Right forelimb (tissue), 1 donor: Measurements from ENCODE around the gene AHRR.
"Not testable (repeated sequence)": the region's sequence is repeated elsewhere in the genome, so short reads cannot be mapped to it uniquely, and the experiment has no call there.

Source experiments
- DNase-seq: peaks from one replicate; pipeline ENCODE4 v3.0.0-alpha.2; 2018

Gene AHRR

DNA sequence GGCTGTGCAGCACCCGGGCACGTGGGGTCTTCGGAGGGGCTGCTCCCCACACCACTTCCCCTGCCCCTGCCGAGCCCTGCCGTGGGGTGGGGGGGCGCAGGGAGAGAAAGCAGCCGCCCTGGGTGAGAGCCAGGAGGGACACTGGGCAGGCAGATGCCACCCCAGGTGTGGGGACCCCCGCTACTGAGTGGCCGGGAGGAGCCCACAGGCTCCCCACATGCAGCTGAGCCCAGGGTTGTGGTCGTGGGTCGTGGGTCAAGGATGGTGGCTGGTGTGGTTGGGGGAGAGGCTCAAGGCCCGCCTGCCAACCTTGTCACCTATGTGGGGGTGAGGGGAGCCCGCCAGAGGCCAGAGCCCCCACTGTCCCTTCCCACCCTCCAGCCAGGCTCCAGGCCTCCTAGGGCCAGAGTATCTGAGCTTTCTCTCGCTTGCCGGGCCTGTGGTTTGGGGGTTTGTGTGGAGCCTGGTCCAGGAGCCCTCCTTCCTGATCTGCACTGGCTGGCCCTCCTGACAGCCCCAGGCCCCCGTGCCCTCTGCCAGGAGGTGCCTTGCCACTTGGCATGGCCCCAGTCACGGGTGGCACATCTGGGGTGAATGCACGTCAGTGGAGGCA lies 157.0 kb downstream of the AHRR start:
- no peak for DNase-seq

- DNase-seq = no peak
These were observed 157.5 kb downstream of the AHRR start for GRCh38 chr5:478982-479535.

GRCh38 chr5:479566-480319 lies 158.2 kb downstream of the AHRR start:
- no peak for DNase-seq

GRCh38 chr5:481347-481746 lies 159.8 kb downstream of the AHRR start:
- DNase-seq = no peak

- DNase-seq = no peak
These were observed 160.5 kb downstream of the AHRR start for GRCh38 chr5:482021-482420.

GRCh38 chr5:482506-482905 lies 161.0 kb downstream of the AHRR start:
- no peak for DNase-seq

- no peak for DNase-seq
These were observed 161.5 kb downstream of the AHRR start for GRCh38 chr5:483011-483410.

GRCh38 chr5:483434-484140 lies 162.1 kb downstream of the AHRR start:
- DNase-seq = no peak

DNA sequence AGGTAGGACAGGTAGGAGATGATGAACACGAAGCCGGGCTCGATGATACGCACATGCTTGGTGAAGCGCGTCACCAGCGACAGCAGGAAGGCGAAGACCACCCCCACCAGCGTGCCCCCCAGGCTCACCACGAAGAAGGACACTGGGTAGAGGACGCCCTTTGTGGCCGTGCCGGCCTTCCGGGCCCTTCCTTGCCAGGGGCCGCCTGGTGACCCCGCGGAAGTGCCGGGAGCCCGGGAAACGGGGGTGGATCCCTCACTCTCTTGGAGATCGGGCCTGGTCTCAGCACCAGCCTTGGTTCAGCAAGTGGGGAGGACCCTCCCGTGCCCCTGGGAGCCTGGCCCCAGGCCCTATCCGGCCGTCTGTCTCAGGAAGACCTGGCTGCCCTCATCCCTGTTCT lies 163.0 kb downstream of the AHRR start:
- no peak for DNase-seq

- DNase-seq = no peak
These were observed 163.8 kb downstream of the AHRR start for GRCh38 chr5:485113-485945.

GRCh38 chr5:485946-486491 lies 164.5 kb downstream of the AHRR start:
- no peak for DNase-seq

DNA sequence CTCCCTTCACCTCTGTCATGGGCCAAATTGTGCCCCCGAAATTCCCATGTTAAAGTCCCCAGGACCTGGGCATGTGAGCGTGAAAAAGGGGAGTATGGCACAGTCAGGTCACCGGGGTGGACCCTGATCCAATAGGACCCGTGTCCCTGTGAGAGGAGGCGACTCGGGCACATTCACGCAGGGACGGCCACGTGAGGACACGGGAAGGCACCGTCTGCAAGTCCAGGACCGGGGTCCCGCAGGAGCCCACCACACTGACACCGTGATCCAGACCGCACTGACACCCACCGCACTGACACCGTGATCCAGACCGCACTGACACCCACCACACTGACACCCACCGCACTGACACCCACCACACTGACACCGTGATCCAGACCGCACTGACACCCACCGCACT lies 165.1 kb downstream of the AHRR start:
- DNase-seq = not testable (repeated sequence)
